NCI-H146 treated with DMSO at 0.1 percent for 48 hours (cell line): ENCODE results near the gene NEK5.
"Not testable (repeated sequence)": the region's sequence is repeated elsewhere in the genome, so short reads cannot be mapped to it uniquely, and the experiment has no call there.

Experiments
- DNase-seq: peaks from one replicate; lab custom pipeline; 2025; ENCODE audit not compliant: unreplicated experiment; lab: John Stamatoyannopoulos, UW

The NEK5 gene

DNA sequence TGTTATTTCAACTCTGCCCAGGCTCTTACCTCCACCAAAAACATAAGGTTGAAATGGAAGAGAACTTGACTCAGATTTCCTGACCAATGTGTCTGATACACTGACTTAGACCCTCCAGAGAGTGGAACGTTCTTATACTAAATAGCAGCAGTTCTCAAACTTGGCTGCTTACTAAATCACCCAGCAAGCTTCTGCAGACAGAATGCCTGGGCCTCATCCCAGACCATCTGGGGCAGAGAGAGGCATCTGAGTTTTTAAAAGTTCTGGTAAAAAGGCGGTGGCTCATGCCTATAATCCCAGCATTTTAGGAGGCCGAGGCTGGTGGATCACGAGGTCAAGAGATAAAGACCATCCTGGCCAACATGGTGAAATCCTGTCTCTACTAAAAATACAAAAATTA lies 46.3 kb downstream of the NEK5 start:
- DNase-seq = no peak

DNA sequence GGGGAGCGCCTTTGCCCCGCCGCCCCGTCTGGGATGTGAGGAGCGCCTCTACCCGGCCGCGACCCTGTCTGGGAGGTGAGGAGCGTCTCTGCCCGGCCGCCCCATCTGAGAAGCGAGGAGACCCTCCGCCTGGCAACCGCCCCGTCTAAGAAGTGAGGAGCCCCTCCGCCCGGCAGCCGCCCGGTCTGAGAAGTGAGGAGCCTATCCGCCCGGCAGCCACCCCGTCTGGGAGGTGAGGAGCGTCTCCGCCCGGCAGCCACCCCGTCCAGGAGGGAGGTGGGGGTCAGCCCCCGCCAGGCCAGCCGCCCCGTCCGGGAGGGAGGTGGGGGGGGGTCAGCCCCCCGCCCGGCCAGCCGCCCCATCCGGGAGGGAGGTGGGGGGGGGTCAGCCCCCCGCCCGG lies 49.0 kb downstream of the NEK5 start:
- DNase-seq = not testable (repeated sequence)

DNA sequence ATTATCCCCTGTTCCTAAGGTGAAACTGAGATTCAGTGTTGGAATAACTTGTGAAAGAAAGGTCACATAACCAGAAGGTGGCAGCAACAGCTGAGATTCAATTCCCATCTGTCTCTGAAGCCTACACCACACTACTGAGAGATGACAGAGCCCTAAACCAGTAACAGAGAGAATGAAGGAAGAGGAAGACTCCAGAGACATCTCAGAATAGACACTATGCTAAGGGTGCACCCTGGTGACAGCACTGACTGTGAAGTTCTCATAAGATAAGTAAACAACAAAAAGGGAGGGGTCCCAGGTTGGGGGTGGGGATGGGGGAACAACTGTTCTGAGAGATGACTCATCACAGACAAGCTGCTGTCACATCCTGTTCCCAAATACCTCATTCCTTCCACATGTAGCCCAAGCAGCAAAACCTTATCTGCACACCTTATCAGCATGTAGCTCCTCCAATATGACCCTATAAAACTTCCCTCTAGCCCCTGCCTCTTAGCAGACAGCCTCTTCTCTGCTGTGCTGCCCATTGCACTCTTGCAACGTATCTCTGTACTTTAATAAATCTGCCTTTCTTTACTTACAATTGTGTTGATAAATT lies 57.8 kb downstream of the NEK5 start:
- DNase-seq = no peak

DNA sequence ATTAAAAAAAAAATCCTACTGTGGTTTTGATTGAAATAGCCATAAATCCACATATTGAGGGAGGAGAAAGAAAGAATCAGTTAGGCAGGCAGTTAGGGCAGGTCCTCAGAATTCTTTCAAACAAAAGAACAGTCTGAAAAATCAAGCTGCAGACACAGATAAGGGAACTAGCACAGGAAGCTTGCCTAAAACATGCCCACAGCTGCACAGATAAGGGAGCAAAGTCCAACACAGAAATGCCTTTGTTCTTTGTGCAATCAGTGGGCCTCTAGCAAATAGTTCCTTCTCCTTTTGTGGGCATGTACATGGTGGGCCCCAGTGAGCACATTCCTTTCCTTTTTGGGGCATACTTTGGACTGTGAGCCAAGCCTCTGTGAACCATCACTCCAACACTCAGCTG lies 61.6 kb downstream of the NEK5 start:
- DNase-seq = no peak

DNA sequence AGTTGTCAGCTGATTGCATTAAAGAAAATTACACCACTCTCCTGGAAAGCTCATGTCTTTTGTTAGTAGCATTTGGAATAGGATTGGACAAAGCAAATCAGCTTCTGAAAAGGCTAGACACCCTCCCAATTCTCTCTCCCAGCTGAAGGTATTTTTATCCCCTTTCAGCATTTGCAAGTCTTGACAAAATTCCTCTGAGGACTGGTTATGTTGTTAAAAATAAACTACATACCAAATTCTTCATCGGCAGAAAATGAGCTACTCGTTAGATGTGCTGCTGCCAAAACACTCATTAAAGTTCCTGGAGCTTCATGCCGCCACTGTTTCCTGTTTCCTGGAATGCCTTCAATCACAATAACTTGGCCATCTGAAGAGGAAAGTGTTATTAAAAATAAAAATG lies 67.3 kb downstream of the NEK5 start:
- DNase-seq = no peak

DNA sequence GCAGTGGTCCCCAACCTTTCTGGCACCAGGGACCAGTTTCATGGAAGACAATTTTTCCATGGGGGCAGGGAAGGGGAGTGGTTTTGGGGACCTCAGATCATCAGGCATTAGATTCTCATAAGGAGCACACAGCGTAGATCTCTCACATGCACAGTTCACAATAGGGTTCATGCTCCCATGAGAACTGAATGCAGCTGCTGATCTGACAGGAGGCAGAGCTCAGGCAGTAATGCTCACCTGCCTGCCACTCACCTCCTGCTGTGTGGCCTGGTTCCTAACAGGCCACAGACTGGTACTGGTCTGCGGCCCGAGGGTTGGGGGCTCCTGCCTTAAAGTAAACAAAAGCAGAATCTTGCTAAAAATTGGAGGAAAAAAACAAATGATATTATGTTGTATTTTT lies 67.8 kb downstream of the NEK5 start:
- DNase-seq = not testable (repeated sequence)

DNA sequence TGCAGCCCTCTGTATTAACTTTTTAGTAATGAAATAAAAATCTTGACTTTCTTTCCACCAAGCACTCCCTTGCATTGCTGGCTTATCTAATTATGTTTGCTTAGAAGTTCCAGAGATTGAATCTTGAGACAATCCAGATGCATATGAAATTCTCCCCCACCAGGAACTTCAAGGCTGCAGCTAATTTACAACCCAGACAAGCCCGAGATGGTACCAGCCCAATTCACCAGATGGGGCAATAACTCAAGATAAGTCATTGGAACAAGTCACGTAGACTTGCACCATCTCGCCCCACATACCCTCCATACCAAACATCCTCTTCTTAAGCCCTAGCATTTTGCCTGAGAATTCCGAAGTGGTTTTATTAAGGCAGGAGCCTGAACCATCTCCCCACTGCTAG lies 75.4 kb downstream of the NEK5 start:
- DNase-seq = no peak

DNA sequence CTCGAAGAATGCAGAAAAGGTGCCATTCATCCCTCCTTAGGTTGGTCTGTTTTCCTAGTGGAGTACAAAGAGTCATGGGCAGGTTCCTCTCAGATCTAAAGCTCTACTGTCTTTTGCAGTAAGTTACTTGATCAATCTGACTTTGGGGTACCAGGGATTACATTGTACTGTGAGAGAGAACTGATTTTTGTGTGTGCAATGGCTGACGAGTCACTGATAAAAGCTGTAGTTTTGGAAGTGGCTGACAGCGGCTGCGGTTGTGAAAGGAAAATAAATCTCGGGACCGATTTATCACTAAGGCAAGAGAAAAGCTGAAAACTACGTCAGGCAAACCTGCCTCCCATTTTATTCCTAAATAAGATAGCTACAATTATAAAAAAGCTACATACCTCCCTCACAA lies 77.5 kb downstream of the NEK5 start:
- no peak for DNase-seq

DNA sequence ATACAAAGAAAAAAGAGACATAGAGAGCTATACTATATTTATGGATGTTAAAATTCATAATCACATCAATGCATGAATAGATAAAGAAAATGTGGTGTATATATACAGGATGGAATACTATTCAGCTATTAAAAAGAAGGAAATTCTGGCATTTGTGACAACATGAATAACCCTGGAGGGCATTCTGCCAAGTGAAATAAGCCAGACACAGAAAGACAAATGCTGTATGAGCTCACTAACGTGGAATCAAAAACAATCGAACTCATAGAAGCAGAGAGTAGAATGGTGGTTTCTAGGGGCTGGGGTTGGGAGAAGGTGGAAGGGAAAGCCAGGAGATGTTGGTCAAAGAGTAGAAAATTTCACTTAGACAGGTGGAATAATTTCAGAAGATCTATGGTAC lies 80.4 kb downstream of the NEK5 start:
- no peak for DNase-seq

DNA sequence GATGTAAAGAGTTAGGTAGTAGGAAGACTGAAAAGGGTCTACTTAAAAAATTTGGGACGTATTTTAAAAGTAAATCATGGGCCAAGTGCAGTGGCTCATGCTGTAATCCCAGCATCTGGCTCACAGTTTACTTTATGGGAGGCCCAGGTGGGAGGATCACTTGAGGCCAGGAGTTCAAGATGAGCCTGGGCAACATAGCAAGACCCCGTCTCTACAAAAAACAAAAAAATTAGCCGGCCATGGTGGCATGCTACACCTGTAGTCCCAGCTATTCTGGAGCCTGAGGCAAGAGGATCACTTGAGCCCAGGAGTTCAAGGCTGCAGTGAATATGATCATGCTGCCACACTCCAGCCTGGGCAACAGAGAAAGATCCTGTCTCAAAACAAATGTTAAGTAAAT lies 81.4 kb downstream of the NEK5 start:
- no peak for DNase-seq

DNA sequence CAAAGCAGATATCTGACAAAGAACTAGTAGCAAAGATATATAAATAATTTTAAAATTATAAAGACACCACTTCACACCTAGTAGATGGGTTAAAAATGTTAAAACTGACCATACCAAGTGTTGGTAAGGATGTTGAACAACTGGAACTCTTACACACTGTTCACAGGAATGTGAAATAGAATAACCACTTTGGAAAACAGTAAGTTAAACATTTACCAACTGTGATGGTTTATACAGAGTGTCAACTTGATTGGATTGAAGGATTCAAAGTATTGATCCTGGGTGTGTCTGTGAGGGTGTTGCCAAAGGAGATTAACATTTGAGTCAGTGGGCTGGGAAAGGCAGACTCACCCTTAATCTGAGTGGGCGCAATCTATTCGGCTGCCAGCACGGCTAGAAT lies 85.2 kb downstream of the NEK5 start:
- DNase-seq = no peak

DNA sequence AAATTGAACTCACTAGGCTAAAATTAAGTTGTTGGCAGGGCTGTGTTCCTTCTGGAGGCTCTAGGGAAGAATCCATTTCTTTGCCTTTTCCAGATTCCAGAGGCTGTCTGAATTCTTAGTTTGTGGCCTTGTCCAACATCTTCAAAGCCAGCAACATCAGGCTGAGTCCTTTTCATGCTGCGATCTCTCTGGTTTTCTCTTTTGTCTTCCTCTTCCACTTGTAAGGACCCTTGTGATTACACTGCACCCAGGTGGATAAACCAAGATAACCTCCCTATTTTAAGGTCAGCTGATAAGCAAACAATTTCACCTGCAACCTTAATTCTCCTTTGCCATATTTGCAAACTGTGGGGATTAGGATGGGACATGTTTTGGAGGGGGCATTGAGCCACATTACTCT lies 92.8 kb downstream of the NEK5 start:
- DNase-seq = no peak

DNA sequence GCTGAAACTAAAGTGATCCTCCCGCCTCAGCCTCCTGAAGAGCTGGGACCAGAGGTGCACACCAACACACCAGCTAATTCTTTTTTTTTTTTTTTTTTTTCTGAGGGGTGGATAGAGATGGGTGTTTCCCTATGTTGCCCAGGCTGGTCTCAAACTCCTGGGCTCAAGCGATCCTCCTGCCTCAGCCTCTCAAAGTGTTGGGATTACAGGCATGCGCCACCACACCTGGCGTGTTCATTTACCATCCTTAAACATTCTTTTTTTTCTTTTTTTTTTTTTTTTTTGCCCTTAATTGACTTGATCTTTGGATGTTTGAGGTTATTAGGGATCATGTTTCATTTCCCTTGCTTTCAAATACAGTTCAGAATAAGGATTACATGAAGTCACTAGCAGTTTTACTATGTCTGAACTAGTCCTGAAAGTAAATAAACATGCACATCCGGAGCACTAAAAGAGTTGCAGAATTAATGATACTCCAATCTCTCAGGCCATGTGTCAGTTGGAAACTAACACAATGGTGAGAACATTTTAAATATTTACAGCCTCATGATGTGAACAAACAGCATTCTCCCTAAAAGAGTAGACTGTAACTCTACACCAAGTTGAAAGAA lies 94.2 kb downstream of the NEK5 start:
- DNase-seq = peak; percentile 20

DNA sequence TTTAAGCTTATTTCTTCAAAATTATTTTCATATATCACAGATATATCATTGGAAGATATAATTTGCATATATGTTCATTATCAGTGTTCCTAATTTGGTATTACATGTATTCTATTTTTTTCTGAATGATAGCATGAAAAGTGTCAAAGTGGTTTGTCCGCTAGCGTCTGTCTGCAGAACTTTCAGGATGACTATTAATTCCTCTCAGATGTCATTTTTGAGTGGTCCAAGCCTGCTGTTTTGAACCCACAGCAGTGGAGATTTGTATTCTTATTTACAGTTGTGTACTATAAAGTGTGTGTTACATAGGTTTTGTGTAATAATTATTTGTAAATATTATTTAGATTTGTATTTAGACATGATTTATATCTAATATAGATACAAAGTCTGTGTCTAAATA lies 95.8 kb downstream of the NEK5 start:
- DNase-seq = no peak

DNA sequence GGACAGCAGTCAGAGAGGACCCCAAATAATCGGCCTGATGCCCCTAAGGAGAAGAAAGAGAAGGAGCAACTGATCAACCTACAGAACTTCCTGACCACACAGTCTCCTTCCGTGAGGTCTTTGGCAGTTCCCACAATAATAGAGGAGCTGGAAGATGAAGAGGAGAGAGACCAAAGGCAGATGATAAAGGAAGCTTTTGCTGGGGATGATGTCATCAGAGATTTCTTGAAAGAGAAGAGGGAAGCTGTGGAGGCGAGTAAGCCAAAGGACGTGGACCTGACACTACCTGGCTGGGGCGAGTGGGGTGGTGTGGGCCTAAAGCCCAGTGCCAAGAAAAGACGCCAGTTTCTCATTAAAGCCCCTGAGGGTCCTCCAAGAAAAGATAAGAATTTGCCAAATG lies 98.5 kb downstream of the NEK5 start:
- DNase-seq = not testable (repeated sequence)

DNA sequence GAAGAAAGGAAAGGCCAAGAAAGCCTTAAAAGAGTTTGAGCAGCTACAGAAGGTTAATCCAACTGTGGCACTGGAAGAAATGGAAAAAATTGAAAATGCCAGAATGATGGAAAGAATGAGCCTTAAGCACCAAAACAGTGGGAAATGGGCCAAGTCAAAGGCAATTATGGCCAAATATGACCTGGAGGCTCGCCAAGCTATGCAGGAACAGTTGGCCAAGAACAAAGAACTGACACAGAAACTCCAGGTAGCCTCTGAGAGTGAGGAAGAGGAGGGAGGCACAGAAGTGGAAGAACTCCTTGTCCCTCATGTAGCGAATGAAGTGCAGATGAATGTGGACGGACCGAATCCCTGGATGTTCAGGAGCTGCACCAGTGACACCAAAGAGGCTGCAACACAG lies 99.3 kb downstream of the NEK5 start:
- no peak for DNase-seq

DNA sequence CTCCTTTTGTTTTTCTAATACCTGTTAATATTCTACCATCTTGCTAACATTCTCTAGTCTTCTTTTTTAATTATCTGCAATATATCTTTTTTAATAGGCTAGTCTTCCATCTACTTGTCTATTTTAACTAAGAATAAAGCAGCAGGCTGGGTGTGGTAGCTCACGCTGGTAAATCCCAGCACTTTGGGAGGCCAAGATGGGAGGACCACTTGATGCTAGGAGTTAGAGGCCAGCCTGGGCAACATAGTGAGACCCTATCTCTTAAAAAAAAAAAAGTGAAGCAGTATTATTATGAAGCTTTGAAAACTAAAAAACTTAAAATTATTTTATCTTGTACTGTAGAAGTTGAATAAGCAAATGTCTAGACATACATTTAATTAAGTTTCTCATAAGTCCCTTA lies 101.0 kb downstream of the NEK5 start:
- DNase-seq = no peak

DNA sequence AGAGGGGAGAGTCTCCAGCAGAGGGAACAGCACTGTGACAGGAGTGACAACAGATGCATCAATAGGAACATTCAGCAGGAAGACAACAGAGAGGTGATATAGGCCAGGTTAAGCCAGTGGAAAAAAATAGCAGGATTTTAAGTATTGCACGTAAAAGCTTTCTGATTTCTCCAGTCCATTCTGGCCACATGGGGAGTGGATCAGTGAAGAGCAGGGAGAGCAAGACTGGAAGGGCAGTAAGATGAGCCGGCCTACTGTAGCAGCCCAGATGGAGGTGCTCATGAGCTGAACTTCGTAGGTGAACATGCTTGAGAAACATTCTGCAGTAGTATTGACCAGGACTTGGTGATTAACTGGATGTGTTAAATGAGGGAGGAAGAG lies 102.6 kb downstream of the NEK5 start:
- DNase-seq = no peak

DNA sequence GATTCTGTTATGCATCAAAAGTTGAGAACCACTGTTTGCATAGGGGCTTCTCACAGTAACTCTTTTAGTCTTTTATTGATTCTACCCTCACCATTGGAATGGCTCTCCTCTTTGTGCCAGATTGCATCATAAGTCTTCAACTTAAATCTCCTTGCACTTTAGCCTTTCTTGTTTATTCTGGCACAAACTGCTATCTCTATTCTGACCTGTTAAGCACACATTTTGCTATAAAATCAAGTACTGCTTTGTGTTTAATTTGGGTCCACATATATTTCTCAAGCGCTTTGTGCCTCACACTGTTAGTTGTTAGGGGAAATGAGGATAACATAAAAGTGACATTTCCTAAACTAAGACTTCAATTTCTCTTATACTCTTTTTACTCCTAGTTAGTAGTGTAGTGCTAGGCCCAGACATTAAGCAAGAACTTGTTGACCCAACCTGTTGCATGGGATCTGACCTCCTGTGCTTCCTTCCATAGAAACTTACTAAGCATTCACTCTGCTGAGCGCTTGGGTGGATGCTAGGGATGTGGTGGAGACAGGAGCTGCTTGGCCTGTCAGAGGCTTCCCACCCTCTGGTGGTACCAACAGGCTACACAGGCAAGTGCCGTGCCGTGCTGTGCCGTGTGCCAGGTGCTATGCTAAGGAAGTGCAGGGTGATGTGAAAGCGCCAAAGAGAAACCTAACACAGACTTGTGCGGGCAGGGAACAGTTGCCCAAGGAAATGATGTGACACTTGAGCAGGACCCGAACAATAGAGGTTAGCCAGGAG lies 103.2 kb downstream of the NEK5 start:
- no peak for DNase-seq

DNA sequence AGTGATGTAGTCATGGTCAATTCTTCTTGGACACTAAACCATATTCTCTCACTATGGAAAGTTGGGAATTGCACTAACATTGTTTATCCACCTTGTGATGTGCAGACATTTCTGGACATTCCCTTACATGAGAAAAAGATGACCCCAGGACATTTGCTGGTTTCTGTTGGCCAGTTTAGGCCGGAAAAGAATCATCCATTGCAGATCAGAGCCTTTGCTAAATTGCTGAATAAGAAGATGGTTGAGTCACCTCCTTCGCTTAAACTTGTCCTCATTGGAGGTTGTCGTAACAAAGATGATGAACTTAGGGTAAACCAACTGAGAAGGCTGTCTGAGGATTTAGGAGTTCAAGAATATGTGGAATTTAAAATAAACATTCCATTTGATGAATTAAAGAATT lies 104.4 kb downstream of the NEK5 start, which contains the start of gene UTP14C:
UTP14C (plus strand) TSS at position 211 of the 400 bp plus-strand sequence. CDS start 4,114 bp downstream, outside the sequence.
- DNase-seq = no peak

DNA sequence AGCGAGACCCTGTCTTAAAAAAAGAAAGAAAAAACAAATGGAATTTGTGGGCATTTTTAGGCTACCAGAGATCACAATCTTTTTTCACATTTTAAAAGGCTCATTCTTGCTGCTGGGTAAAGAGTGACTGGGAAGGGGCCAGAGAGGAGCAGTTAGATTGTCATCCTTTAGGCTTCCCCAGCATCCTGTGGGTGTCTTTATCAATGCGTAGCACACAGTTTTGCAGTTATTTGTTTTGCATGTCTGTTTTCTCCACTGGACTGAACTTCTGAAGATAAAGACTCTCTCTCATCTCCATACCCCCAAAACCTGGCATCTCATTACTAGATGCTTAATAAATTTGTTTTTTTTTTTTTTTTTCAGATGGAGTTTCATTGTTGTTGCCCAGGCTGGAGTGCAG lies 106.5 kb downstream of the NEK5 start:
- no peak for DNase-seq

DNA sequence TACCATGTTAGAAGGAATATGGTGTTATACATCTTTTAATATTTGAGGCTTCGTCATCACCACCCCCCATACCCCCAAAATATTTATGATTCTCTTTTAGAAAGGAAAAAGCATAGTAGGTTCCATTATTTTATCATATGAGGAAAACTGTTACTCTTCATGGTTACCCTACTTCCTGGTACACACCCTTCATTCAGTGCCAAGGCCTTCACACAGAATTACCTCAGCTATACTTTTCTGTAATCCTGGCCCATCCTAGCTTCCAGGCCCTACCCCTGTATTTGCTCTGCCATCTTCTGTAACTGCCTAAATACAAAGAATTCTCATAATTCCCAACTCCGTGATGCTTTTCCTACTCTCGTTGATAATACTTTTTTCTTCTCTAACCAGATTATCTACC lies 108.7 kb downstream of the NEK5 start:
- DNase-seq = no peak

DNA sequence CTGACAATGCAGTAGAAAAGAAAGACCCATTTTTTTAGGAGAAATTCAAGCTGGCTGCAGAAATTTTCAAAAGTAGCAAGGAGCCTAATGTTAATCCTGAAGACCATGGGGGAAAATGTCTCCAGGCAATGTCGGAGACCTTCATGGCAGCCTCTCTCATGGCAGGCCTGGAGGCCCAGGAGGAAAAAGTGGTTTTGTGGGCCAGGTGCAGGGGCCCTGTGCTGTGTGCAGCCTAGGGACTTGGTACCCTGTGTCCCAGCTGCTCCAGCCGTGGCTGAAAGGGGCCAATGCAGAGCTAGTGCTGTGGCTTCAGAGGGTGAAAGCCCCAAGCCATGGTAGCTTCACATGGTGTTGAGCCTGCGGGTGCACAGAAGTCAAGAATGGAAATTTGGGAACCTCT lies 112.6 kb downstream of the NEK5 start:
- no peak for DNase-seq
